Liver (tissue), 9 donors: ENCODE measurements around the gene TM9SF2. TPM values are rescaled to one million over a fixed set of nuclear protein-coding genes. Genes with fewer than 3 reads are reported as not detected.

Source experiments
- DNase-seq: peaks from one replicate; pipeline ENCODE4 v3.0.0-alpha.2; 2017; ENCODE audit warnings: low spot score
- H3K27ac ChIP-seq, 2 donors: one replicate each; pipeline ENCODE4 v1.7.0; 2013; ENCODE audit warnings: inconsistent platforms in 2 of 2, low read length in 2 of 2, control low read depth in 1 of 2, low read depth in 1 of 2, mild to moderate bottlenecking in 1 of 2
- H3K27me3 ChIP-seq, 4 donors: one replicate each; pipeline versions ENCODE4 v1.6.1 to v1.7.0; 2013; ENCODE audit warnings: low read length in 3 of 4, inconsistent platforms in 1 of 4, mild to moderate bottlenecking in 1 of 4, moderate library complexity in 1 of 4; ENCODE audit not compliant: control insufficient read depth in 4 of 4, insufficient read depth in 4 of 4
- H3K36me3 ChIP-seq, 4 donors: one replicate each; pipeline versions ENCODE4 v1.6.1 to v1.7.0; 2013; ENCODE audit warnings: low read length in 3 of 4, mild to moderate bottlenecking in 3 of 4, low read depth in 1 of 4, moderate library complexity in 1 of 4; ENCODE audit not compliant: control insufficient read depth in 4 of 4, insufficient read depth in 3 of 4
- H3K4me1 ChIP-seq, 4 donors: one replicate each; pipeline versions ENCODE4 v1.6.1 to v1.7.0; 2013; ENCODE audit warnings: low read length in 3 of 4, mild to moderate bottlenecking in 3 of 4, moderate library complexity in 1 of 4; ENCODE audit not compliant: control insufficient read depth in 4 of 4, insufficient read depth in 4 of 4
- H3K4me3 ChIP-seq, 3 donors: one replicate each; pipeline versions ENCODE4 v1.6.1 to v1.7.0; 2013; ENCODE audit warnings: low read length in 3 of 3, control low read depth in 1 of 3, low read depth in 1 of 3, mild to moderate bottlenecking in 1 of 3
- H3K9ac ChIP-seq, 2 donors: one replicate each; pipeline ENCODE4 v1.7.0; 2013; ENCODE audit warnings: low read length in 2 of 2, mild to moderate bottlenecking in 2 of 2, moderate library complexity in 2 of 2, control low read depth in 1 of 2, low read depth in 1 of 2
- H3K9me3 ChIP-seq, 4 donors: one replicate each; pipeline versions ENCODE4 v1.6.1 to v1.7.0; 2013; ENCODE audit warnings: low read length in 3 of 4; ENCODE audit not compliant: control insufficient read depth in 4 of 4
- CTCF ChIP-seq: fragments of 150-350 bp; IDR thresholded peaks from 2 replicates; pipeline ENCODE4 v1.5.1; 2017; ENCODE audit warnings: improper control_type of control experiment, low read depth, low read length; ENCODE audit not compliant: missing input control
- EGR1 ChIP-seq, 2 donors: IDR thresholded peaks; 2 replicates each; pipeline ENCODE4 v1.6.1; 2016 to 2018; ENCODE audit warnings: antibody characterized with exemption in 2 of 2, low read depth in 2 of 2
- FOXA1 ChIP-seq: IDR thresholded peaks from 2 replicates; pipeline ENCODE4 v1.6.1; 2016; ENCODE audit warnings: antibody characterized with exemption
- FOXA2 ChIP-seq: IDR thresholded peaks from 2 replicates; pipeline ENCODE4 v1.6.1; 2016; ENCODE audit warnings: antibody characterized with exemption
- GABPA ChIP-seq, 2 donors: IDR thresholded peaks in 1 of 2; conservative IDR thresholded peaks in 1 of 2; 2 replicates each; pipeline ENCODE4 v1.6.1; 2016; ENCODE audit warnings: antibody characterized with exemption in 2 of 2, mild to moderate bottlenecking in 1 of 2, moderate library complexity in 1 of 2
- HNF4A ChIP-seq, 2 donors: conservative IDR thresholded peaks; 2 replicates each; pipeline ENCODE4 v1.6.1; 2016; ENCODE audit warnings: antibody characterized with exemption in 2 of 2, mild to moderate bottlenecking in 2 of 2
- HNF4G ChIP-seq: IDR thresholded peaks from 2 replicates; pipeline ENCODE4 v1.6.1; 2016; ENCODE audit warnings: antibody characterized with exemption
- JUND ChIP-seq, 2 donors: IDR thresholded peaks; 2 replicates each; pipeline ENCODE4 v1.6.1; 2016; ENCODE audit warnings: antibody characterized with exemption in 2 of 2
- MAX ChIP-seq: IDR thresholded peaks from 2 replicates; pipeline ENCODE4 v1.6.1; 2016; ENCODE audit warnings: antibody characterized with exemption
- NR2F2 ChIP-seq: IDR thresholded peaks from 2 replicates; pipeline ENCODE4 v1.6.1; 2016; ENCODE audit warnings: antibody characterized with exemption
- RAD21 ChIP-seq, 2 donors: IDR thresholded peaks; 2 replicates each; pipeline ENCODE4 v1.6.1; 2016; ENCODE audit warnings: antibody characterized with exemption in 2 of 2, mild to moderate bottlenecking in 2 of 2
- RXRA ChIP-seq, 2 donors: IDR thresholded peaks; 2 replicates each; pipeline ENCODE4 v1.6.1; 2017 to 2018; ENCODE audit warnings: antibody characterized with exemption in 2 of 2, mild to moderate bottlenecking in 1 of 2
- SP1 ChIP-seq: IDR thresholded peaks from 2 replicates; pipeline ENCODE4 v1.6.1; 2018; ENCODE audit warnings: antibody characterized with exemption, mild to moderate bottlenecking
- TAF1 ChIP-seq: conservative IDR thresholded peaks from 2 replicates; pipeline ENCODE4 v1.6.1; 2016; ENCODE audit warnings: antibody characterized with exemption, mild to moderate bottlenecking
- YY1 ChIP-seq: IDR thresholded peaks from 2 replicates; pipeline ENCODE4 v1.6.1; 2016; ENCODE audit warnings: antibody characterized with exemption, mild to moderate bottlenecking
- ZBTB33 ChIP-seq: IDR thresholded peaks from 2 replicates; pipeline ENCODE4 v1.6.1; 2016; ENCODE audit warnings: antibody characterized with exemption
- WGBS: extraction: QIAGEN DNeasy Blood & Tissue Kit; methylation state at CpG from one replicate; pipeline ENCODE4 v1.1.7; 2013; 5-methylcytosine and 5-hydroxymethylcytosine counted together
- polyA plus RNA-seq, 2 donors: library from polyadenylated mRNA; stranded (reverse) in 1 of 2; unstranded in 1 of 2; fragments of 200-250 nt in 1 of 2; fragments of >200 nt in 1 of 2; fragmentation: Nextera tagmentation in 1 of 2; extraction: Ambion mirVana in 1 of 2; gene quantifications; one replicate each; pipeline versions ENCODE4 v1.2.1 to v1.2.3, GENCODE V29; 2013 to 2015
- total RNA-seq, 2 donors: library from RNA; depleted of rRNA; stranded (reverse); fragments of >200 nt; gene quantifications; one replicate each; pipeline ENCODE4 v1.2.3, GENCODE V29; 2014
- TF ChIP-seq, protein P1 (sequence below): IDR thresholded peaks from 2 replicates; pipeline ENCODE4 v1.6.1; 2016; ENCODE audit warnings: antibody characterized with exemption
- TF ChIP-seq, protein P2 (sequence below): IDR thresholded peaks from 2 replicates; pipeline ENCODE4 v1.6.1; 2016; ENCODE audit warnings: antibody characterized with exemption, mild to moderate bottlenecking
- donor health status: healthy.
- donor health status: healthy.
- donor health status: healthy.
- donor health status: healthy.
- donor health status: healthy.

Gene TM9SF2
- total and polyA plus RNA-seq, 4 donors, result 70.2 to 112 (median 99.0) TPM

GRCh38 chr13:99509479-99509878 is 8.2 kb downstream of the TM9SF2 start:
- no peak for TF ChIP-seq RAD21 (IDR thresholded peaks at IDR 0.05)
- TF ChIP-seq MAX, result no peak
- TF ChIP-seq, protein P1, sequence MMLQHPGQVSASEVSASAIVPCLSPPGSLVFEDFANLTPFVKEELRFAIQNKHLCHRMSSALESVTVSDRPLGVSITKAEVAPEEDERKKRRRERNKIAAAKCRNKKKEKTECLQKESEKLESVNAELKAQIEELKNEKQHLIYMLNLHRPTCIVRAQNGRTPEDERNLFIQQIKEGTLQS, result no peak
- TF ChIP-seq ZBTB33, result no peak
- no peak for TF ChIP-seq JUND (IDR thresholded peaks at IDR 0.05)
- no peak for TF ChIP-seq TAF1
- no peak for TF ChIP-seq NR2F2
- no peak for TF ChIP-seq FOXA2
- no peak for TF ChIP-seq GABPA (IDR thresholded peaks at IDR 0.05 in 1 of 2, conservative IDR thresholded peaks at IDR 0.05 in 1 of 2)
- no peak for TF ChIP-seq HNF4G
- TF ChIP-seq CTCF, result no peak
- no peak for TF ChIP-seq EGR1 (IDR thresholded peaks at IDR 0.05; ENCODE audit: low read depth in 2 of 2)
- no peak for TF ChIP-seq YY1
- TF ChIP-seq, protein P2, sequence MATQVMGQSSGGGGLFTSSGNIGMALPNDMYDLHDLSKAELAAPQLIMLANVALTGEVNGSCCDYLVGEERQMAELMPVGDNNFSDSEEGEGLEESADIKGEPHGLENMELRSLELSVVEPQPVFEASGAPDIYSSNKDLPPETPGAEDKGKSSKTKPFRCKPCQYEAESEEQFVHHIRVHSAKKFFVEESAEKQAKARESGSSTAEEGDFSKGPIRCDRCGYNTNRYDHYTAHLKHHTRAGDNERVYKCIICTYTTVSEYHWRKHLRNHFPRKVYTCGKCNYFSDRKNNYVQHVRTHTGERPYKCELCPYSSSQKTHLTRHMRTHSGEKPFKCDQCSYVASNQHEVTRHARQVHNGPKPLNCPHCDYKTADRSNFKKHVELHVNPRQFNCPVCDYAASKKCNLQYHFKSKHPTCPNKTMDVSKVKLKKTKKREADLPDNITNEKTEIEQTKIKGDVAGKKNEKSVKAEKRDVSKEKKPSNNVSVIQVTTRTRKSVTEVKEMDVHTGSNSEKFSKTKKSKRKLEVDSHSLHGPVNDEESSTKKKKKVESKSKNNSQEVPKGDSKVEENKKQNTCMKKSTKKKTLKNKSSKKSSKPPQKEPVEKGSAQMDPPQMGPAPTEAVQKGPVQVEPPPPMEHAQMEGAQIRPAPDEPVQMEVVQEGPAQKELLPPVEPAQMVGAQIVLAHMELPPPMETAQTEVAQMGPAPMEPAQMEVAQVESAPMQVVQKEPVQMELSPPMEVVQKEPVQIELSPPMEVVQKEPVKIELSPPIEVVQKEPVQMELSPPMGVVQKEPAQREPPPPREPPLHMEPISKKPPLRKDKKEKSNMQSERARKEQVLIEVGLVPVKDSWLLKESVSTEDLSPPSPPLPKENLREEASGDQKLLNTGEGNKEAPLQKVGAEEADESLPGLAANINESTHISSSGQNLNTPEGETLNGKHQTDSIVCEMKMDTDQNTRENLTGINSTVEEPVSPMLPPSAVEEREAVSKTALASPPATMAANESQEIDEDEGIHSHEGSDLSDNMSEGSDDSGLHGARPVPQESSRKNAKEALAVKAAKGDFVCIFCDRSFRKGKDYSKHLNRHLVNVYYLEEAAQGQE, result no peak
- TF ChIP-seq SP1, result no peak
- TF ChIP-seq FOXA1, result no peak
- TF ChIP-seq RXRA (IDR thresholded peaks at IDR 0.05), result no peak
- no peak for TF ChIP-seq HNF4A (conservative IDR thresholded peaks at IDR 0.05)
- Histone ChIP-seq H3K9ac (no peak overlapping the region), H3K4me3 (no peak overlapping the region), H3K4me1 (peaks cover 4 to 26% (median 23%) of the 10 kb centered on the region in 4 donors), H3K27ac (no peak overlapping the region), H3K36me3 (no peaks in the 10 kb centered on the region), H3K9me3 (no peaks in the 10 kb centered on the region), H3K27me3 (no peaks in the 10 kb centered on the region)
- no peak for DNase-seq
- WGBS, result 96% methylated on average over 4 of the region's 4 CpGs
